Body of pancreas (tissue), 4 donors: ENCODE results near the gene COG6.

ENCODE experiments used
- POLR2A ChIP-seq, 3 donors: fragments of 450-650 bp; IDR thresholded peaks; one replicate each; pipeline ENCODE4 v1.6.1; 2016; ENCODE audit warnings: antibody characterized with exemption in 3 of 3, mild to moderate bottlenecking in 2 of 3
- TF ChIP-seq, protein P1 (sequence below), 7 experiments: fragments of 450-650 bp in 4 of 7; fragments of 200-600 bp in 3 of 7; sonication (generic) in 3 of 7; IDR thresholded peaks; one replicate each; pipeline ENCODE4 v1.5.1; 2016 to 2019; ENCODE audit warnings: antibody characterized with exemption in 7 of 7

DNA sequence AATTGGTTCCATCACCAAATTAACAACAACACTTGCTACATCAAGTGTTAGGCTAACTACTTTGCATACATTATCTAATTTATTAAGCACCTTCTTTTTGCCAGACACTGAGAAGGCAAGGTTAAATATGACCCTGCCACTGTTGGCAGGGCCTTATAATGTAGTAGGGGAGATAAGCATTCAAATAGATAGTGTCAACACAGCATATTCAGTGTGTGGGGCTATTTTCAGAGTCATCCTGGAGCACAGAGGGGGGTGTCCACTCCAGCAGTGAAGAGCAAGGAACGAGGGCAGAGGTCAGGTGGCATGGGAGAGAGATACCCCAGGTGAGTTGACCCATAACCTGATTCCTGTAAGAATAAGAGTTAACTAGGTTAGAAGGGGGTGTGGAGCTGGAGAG, 121.6 kb downstream of the COG6 start:
- TF ChIP-seq, protein P1, sequence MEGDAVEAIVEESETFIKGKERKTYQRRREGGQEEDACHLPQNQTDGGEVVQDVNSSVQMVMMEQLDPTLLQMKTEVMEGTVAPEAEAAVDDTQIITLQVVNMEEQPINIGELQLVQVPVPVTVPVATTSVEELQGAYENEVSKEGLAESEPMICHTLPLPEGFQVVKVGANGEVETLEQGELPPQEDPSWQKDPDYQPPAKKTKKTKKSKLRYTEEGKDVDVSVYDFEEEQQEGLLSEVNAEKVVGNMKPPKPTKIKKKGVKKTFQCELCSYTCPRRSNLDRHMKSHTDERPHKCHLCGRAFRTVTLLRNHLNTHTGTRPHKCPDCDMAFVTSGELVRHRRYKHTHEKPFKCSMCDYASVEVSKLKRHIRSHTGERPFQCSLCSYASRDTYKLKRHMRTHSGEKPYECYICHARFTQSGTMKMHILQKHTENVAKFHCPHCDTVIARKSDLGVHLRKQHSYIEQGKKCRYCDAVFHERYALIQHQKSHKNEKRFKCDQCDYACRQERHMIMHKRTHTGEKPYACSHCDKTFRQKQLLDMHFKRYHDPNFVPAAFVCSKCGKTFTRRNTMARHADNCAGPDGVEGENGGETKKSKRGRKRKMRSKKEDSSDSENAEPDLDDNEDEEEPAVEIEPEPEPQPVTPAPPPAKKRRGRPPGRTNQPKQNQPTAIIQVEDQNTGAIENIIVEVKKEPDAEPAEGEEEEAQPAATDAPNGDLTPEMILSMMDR (IDR thresholded peaks at IDR 0.05) = no peak
- TF ChIP-seq POLR2A (IDR thresholded peaks at IDR 0.05) = no peak
